K562 (cell line): ENCODE data around the gene AIFM1. TPM values are rescaled to one million over a fixed set of nuclear protein-coding genes. Genes with fewer than 3 reads are reported as not detected.

Experiments
- ATAC-seq: fragments of 200-7000 bp; cut with Tn5 transposase; 3 replicates; pipeline ENCODE4 v1.9.1; 2020; ENCODE audit warnings: moderate library complexity
- BruUV-seq: library from RNA; stranded (reverse); fragments of 400-500 nt; replicated peaks from 2 replicates; lab custom pipeline; 2021; lab: Mats Ljungman, UMichigan
- CTCF ChIA-PET: fragments of 300-600 bp; formaldehyde crosslinking; extraction: SDS; loops from one replicate; lab custom pipeline; 2021; ENCODE audit warnings: low intra/inter-chr PET ratio; lab: Yijun Ruan, JAX
- POLR2A ChIA-PET: fragments of 300-600, 350-650 bp; sonication (Branson Sonifier 250); formaldehyde crosslinking; extraction: SDS; loops from one replicate; lab custom pipeline; 2021; ENCODE audit warnings: antibody characterized with exemption, inconsistent platforms; lab: Yijun Ruan, JAX
- DNase-seq, 4 experiments: peaks; one replicate each; pipeline versions ENCODE4 v3.0.0 to v3.0.0-alpha.2; 2011 to 2018; ENCODE audit warnings: low spot score in 3 of 4, mixed read lengths in 3 of 4; ENCODE audit errors: extremely low read depth in 1 of 4
- FAIRE-seq: peaks from 2 replicates; lab custom pipeline; 2011; peaks lifted over from hg19 to GRCh38; lab: Jason Lieb, UNC
- H2AFZ ChIP-seq: 2 replicates; pipeline ENCODE4 v1.6.0; 2011; ENCODE audit warnings: low read depth, low read length, control low read depth, inconsistent platforms
- H3K27ac ChIP-seq: fragments of 200-600 bp; 3 replicates; pipeline ENCODE4 v1.8.0; 2011; ENCODE audit warnings: low read depth, mild to moderate bottlenecking, control low read depth, inconsistent platforms, low read length, moderate library complexity, mixed read lengths; ENCODE audit errors: extremely low read depth
- H3K27me3 ChIP-seq, 2 experiments: fragments of 300-600 bp in 1 of 2; 2 replicates in 1 of 2; 3 replicates in 1 of 2; pipeline versions ENCODE4 v1.6.0 to v1.8.0; 2011; ENCODE audit warnings: inconsistent platforms in 2 of 2, low read length in 2 of 2, mild to moderate bottlenecking in 1 of 2, mixed read lengths in 1 of 2, moderate library complexity in 1 of 2; ENCODE audit not compliant: control insufficient read depth in 2 of 2, insufficient read depth in 2 of 2
- H3K36me3 ChIP-seq: fragments of 300-600 bp; 3 replicates; pipeline ENCODE4 v1.8.0; 2011; ENCODE audit warnings: mild to moderate bottlenecking, low read length, inconsistent platforms; ENCODE audit not compliant: control insufficient read depth, insufficient read depth
- H3K4me1 ChIP-seq, 2 experiments: fragments of 200-600 bp in 1 of 2; replicated peaks in 1 of 2; 2 replicates in 1 of 2; 3 replicates in 1 of 2; pipeline versions ENCODE4 v1.5.1 to v1.8.0; 2011; ENCODE audit warnings: inconsistent platforms in 2 of 2, low read length in 2 of 2, mild to moderate bottlenecking in 1 of 2, mixed read lengths in 1 of 2, moderate library complexity in 1 of 2; ENCODE audit not compliant: control insufficient read depth in 2 of 2, insufficient read depth in 2 of 2
- H3K4me2 ChIP-seq: 2 replicates; pipeline ENCODE4 v1.6.1; 2011; ENCODE audit warnings: low read length, control low read depth, inconsistent platforms, mixed read lengths; ENCODE audit not compliant: insufficient read depth
- H3K4me3 ChIP-seq: fragments of 200-600 bp; sonication (generic), shearing (Covaris generic); 2 replicates; pipeline ENCODE4 v1.5.1; 2016; ENCODE audit warnings: control low read depth, inconsistent platforms
- H3K79me2 ChIP-seq: fragments of 200-600 bp; 3 replicates; pipeline ENCODE4 v1.8.0; 2011; ENCODE audit warnings: low read length, inconsistent platforms; ENCODE audit not compliant: control insufficient read depth, insufficient read depth
- H3K9ac ChIP-seq, 2 experiments: 2 replicates each; pipeline versions ENCODE4 v1.6.0 to v1.6.1; 2011; ENCODE audit warnings: low read depth in 2 of 2, low read length in 2 of 2, control low read depth in 1 of 2, inconsistent platforms in 1 of 2, mild to moderate bottlenecking in 1 of 2, mixed read lengths in 1 of 2; ENCODE audit not compliant: insufficient read depth in 1 of 2
- H3K9me1 ChIP-seq: one replicate; pipeline ENCODE4 v1.6.0; 2011; ENCODE audit warnings: inconsistent platforms, mild to moderate bottlenecking, low read length, moderate library complexity; ENCODE audit not compliant: control insufficient read depth, insufficient read depth
- H3K9me3 ChIP-seq: replicated peaks from 2 replicates; pipeline ENCODE4 v1.5.1; 2011; ENCODE audit warnings: low read depth, low read length, inconsistent platforms; ENCODE audit not compliant: control insufficient read depth, insufficient read depth
- H4K20me1 ChIP-seq: replicated peaks from 2 replicates; pipeline ENCODE4 v1.6.1; 2011; ENCODE audit warnings: low read length, inconsistent platforms, mixed read lengths; ENCODE audit not compliant: control insufficient read depth, insufficient read depth
- BCOR ChIP-seq: fragments of 450-650 bp; IDR thresholded peaks from 2 replicates; pipeline ENCODE4 v1.6.1; 2016
- CTCF ChIP-seq, 3 experiments: IDR thresholded peaks in 2 of 3; conservative IDR thresholded peaks in 1 of 3; 2 replicates each; pipeline ENCODE4 v1.5.1; 2011 to 2012; ENCODE audit warnings: low read length in 3 of 3, mild to moderate bottlenecking in 3 of 3, control low read depth in 2 of 3, improper control_type of control experiment in 1 of 3, inconsistent platforms in 1 of 3, low read depth in 1 of 3, mixed read lengths in 1 of 3, moderate library complexity in 1 of 3; ENCODE audit not compliant: insufficient read depth in 2 of 3
- ELF2 ChIP-seq: fragments of 250-450 bp; sonication (Bioruptor Pico); IDR thresholded peaks from 2 replicates; pipeline ENCODE4 v1.5.0; 2021; ENCODE audit warnings: mild to moderate bottlenecking
- FOXK1 ChIP-seq: sonication (generic); formaldehyde crosslinking; IDR thresholded peaks from 2 replicates; pipeline ENCODE4 v1.8.0; 2022; ENCODE audit warnings: missing genetic modification reagents, mild to moderate bottlenecking, borderline replicate concordance
- FOXM1 ChIP-seq, 2 experiments: fragments of 450-650 bp in 1 of 2; sonication (generic) in 1 of 2; formaldehyde crosslinking in 1 of 2; IDR thresholded peaks; 2 replicates each; pipeline versions ENCODE4 v1.6.1 to v1.9.0; 2017 to 2022; ENCODE audit warnings: low read depth in 2 of 2, mild to moderate bottlenecking in 2 of 2, missing genetic modification reagents in 1 of 2, moderate library complexity in 1 of 2
- GABPA ChIP-seq: fragments of 200-800 bp; sonication (Bioruptor generic); conservative IDR thresholded peaks from 2 replicates; pipeline ENCODE4 v1.6.1; 2016; ENCODE audit warnings: low read depth, missing genetic modification characterization, missing compliant biosample characterization
- KDM1A ChIP-seq, 2 experiments: fragments of 450-650 bp; IDR thresholded peaks; 2 replicates each; pipeline ENCODE4 v1.6.1; 2016; ENCODE audit warnings: mild to moderate bottlenecking in 2 of 2
- NFIX ChIP-seq: fragments of 250-450 bp; sonication (Bioruptor Pico); IDR thresholded peaks from 2 replicates; pipeline ENCODE4 v1.4.0; 2020; ENCODE audit warnings: low read depth, mild to moderate bottlenecking, moderate library complexity
- PHB ChIP-seq: fragments of 250-450 bp; sonication (Bioruptor Pico); IDR thresholded peaks from 2 replicates; pipeline ENCODE4 v1.5.0; 2021
- RBM25 ChIP-seq: fragments of 200-400 bp; formaldehyde crosslinking; IDR thresholded peaks from 2 replicates; pipeline ENCODE4 v1.6.1; 2018; ENCODE audit warnings: low read length, low read depth, moderate library complexity; ENCODE audit not compliant: severe bottlenecking
- RCOR1 ChIP-seq, 2 experiments: IDR thresholded peaks; 2 replicates each; pipeline ENCODE4 v1.6.1; 2012; ENCODE audit warnings: low read depth in 2 of 2, low read length in 2 of 2, borderline replicate concordance in 1 of 2, improper control_type of control experiment in 1 of 2
- SMARCA5 ChIP-seq: fragments of 450-650 bp; IDR thresholded peaks from 2 replicates; pipeline ENCODE4 v1.6.1; 2016
- ZNF707 ChIP-seq: fragments of 250-450 bp; sonication (Bioruptor Pico); conservative IDR thresholded peaks from 2 replicates; pipeline ENCODE4 v1.8.0; 2022; ENCODE audit warnings: inconsistent platforms, mild to moderate bottlenecking, moderate library complexity
- WGBS: fragments of 100-300 bp; shearing (Covaris generic); methylation state at CpG from one replicate; pipeline ENCODE4 v1.1.6; 2016; ENCODE audit warnings: low coverage, mixed read lengths; ENCODE audit not compliant: insufficient coverage; ENCODE audit errors: missing lambda C conversion rate; 5-methylcytosine and 5-hydroxymethylcytosine counted together
- in situ Hi-C: fragments of 300-500 bp; cut with MboI; formaldehyde crosslinking; loops from 4 replicates; pipeline ENCODE4 v1.15.0; 2018; ENCODE audit warnings: inconsistent platforms, mixed read lengths
- intact Hi-C: fragments of 100-400 bp; cut with micrococcal nuclease; formaldehyde crosslinking; loops from 2 replicates; pipeline ENCODE4 v1.14.2; 2022
- polyA plus RNA-seq, 8 experiments: library from polyadenylated mRNA; depleted of rRNA in 4 of 8; stranded (reverse) in 5 of 8; unstranded in 3 of 8; fragments of >200 nt; fragmentation: Nextera tagmentation in 2 of 8; fragmentation: Illumina TruSeq in 1 of 8; extraction: Ambion mirVana in 2 of 8; extraction: Trizol in 1 of 8; gene quantifications; 2 replicates each; pipeline versions ENCODE4 v1.2.1 to v1.2.3, GENCODE V29; 2011 to 2014; ENCODE audit warnings: inconsistent platforms in 1 of 8, missing spikeins in 1 of 8
- total RNA-seq, 7 experiments: library from RNA; depleted of rRNA in 6 of 7; stranded (reverse); fragments of >200 nt in 6 of 7; fragmentation: Illumina TruSeq in 2 of 7; extraction: Trizol in 2 of 7; gene quantifications; 2 replicates each; pipeline versions ENCODE4 v1.2.1 to v1.2.3, GENCODE V29; 2011 to 2021; ENCODE audit warnings: low replicate concordance in 1 of 7
- TF ChIP-seq, protein P1 (sequence below): fragments of 450-650 bp; formaldehyde crosslinking; IDR thresholded peaks from 2 replicates; pipeline ENCODE4 v1.4.0; 2020; ENCODE audit warnings: mild to moderate bottlenecking, moderate library complexity

Gene AIFM1
- total and polyA plus RNA-seq, 9 of the 15 experiments (the other 6 are each of a cell fraction or from before 2014, with no cell fraction given) = 51.0 to 117 (median 91.2) TPM

- TF ChIP-seq SMARCA5 (peak; percentile 81; the same call in 1 of the 2 replicates), BCOR (peak; percentile 80; the same call in 1 of the 2 replicates), KDM1A (IDR thresholded peaks at IDR 0.05) (peak in 1 of 2 experiments; percentile 43; a peak in 1 of 4 replicates), ELF2 (no peak), RCOR1 (IDR thresholded peaks at IDR 0.05; ENCODE audit: borderline replicate concordance in 1 of 2, low read depth in 2 of 2, low read length in 2 of 2) (0 out of 4 replicates have a peak, but pooled peaks of 1 of the 2 experiments have one; percentile 15), RBM25 (peak; percentile 99)
- TF ChIP-seq, all 486 proteins: peak for 6
Measured at GRCh38 chrX:130174937-130175336, 9.3 kb upstream of the AIFM1 start (continued).

DNA sequence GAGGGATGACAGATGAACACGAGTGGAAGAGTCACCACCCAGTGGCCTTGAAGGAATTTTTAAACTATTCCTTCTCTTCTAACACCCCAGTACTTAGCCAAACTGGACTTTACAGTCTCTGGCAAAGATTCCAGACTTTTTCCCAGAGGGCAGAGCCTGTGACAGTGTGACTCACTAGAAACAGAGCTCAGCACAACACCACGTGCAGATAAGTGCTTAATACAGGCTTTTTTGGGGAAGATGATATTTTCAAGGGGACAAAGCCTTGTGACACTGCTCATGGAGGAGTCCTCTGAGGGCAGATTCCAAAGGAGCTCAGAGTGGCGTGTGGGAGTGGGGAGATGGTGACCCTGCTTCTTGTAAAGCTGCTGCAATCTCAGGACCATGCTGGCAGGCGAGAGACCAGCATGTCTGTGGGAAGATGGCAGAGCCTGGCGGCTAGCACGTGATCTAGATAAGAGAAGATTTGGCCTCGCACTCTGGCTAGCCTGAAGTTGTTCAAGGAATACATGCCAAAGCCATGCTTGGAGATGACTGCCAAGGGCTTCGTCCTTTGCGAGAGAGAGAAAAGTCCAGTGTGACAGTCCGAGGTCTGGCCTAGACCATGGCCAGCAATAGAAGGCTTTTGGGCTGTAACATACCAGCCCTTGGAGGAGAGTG is 8.5 kb upstream of the AIFM1 start:
- Histone ChIP-seq H3K4me2 (peak overlapping the region; percentile 20; the same call in 1 of the 2 replicates), H2AFZ (peak overlapping the region; percentile 86), H3K36me3 (no peaks in the 10 kb centered on the region), H3K4me3 (no peak overlapping the region), H3K4me1 (peaks cover 27 to 32% of the 10 kb centered on the region in 2 experiments), H3K9ac (peak overlapping the region; percentile 77 to 83; a peak in 3 of 4 replicates), H3K27me3 (no peaks in the 10 kb centered on the region), H3K27ac (peak overlapping the region; percentile 95), H3K9me1 (peaks cover 2% of the 10 kb centered on the region), H3K9me3 (no peaks in the 10 kb centered on the region; the same call in 1 of the 2 replicates), H3K79me2 (no peaks in the 10 kb centered on the region), H4K20me1 (peaks cover 3% of the 10 kb centered on the region)
- ChIA-PET CTCF (no interaction called here), POLR2A (interaction anchor here (0.6 to 2.1 kb wide), 8 partner anchors 8 to 542 kb away, joined by 3 to 10 read pairs (median 4); partner anchors contain the start of gene AIFM1)
- FAIRE-seq (peak; percentile 70), ATAC-seq (peak; percentile 36), DNase-seq (peak in 3 of 4 experiments; percentile 17 to 35 (median 24))
- BruUV-seq = no TSS peak
- 43% methylated on average over 6 of the region's 10 CpGs for WGBS
- intact Hi-C loops (loop anchor here (5.0 kb wide), 1 partner anchor 92 kb away; no protein-coding TSS in a partner anchor), in situ Hi-C loops (no loop called here)
- TF ChIP-seq NFIX (CRISPR knock-in tag) (no peak), FOXK1 (CRISPR knock-in tag) (no peak), ZNF707 (CRISPR knock-in tag) (no peak), CTCF (IDR thresholded peaks at IDR 0.05 in 2 of 3, conservative IDR thresholded peaks at IDR 0.05 in 1 of 3; ENCODE audit: insufficient read depth in 2 of 3, low read depth in 1 of 3, low read length in 3 of 3) (no peak), FOXM1 (IDR thresholded peaks at IDR 0.05; ENCODE audit: low read depth) (no peak), FOXM1 (CRISPR knock-in tag; IDR thresholded peaks at IDR 0.05; ENCODE audit: low read depth) (no peak), GABPA (tag) (no peak; the same call in 1 of the 2 replicates), PHB (CRISPR knock-in tag) (no peak)
- TF ChIP-seq, protein P1, sequence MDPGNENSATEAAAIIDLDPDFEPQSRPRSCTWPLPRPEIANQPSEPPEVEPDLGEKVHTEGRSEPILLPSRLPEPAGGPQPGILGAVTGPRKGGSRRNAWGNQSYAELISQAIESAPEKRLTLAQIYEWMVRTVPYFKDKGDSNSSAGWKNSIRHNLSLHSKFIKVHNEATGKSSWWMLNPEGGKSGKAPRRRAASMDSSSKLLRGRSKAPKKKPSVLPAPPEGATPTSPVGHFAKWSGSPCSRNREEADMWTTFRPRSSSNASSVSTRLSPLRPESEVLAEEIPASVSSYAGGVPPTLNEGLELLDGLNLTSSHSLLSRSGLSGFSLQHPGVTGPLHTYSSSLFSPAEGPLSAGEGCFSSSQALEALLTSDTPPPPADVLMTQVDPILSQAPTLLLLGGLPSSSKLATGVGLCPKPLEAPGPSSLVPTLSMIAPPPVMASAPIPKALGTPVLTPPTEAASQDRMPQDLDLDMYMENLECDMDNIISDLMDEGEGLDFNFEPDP (CRISPR knock-in tag) = no peak
